NOMO-1 treated with DMSO at 0.1 percent for 48 hours (cell line): ENCODE measurements around the gene RAP1GAP.
A peak's percentile ranks its signal among the peaks of the same experiment; 100 is the strongest.

ENCODE experiments used
- DNase-seq: peaks from one replicate; lab custom pipeline; 2025; ENCODE audit not compliant: unreplicated experiment; lab: John Stamatoyannopoulos, UW

The RAP1GAP gene

DNA sequence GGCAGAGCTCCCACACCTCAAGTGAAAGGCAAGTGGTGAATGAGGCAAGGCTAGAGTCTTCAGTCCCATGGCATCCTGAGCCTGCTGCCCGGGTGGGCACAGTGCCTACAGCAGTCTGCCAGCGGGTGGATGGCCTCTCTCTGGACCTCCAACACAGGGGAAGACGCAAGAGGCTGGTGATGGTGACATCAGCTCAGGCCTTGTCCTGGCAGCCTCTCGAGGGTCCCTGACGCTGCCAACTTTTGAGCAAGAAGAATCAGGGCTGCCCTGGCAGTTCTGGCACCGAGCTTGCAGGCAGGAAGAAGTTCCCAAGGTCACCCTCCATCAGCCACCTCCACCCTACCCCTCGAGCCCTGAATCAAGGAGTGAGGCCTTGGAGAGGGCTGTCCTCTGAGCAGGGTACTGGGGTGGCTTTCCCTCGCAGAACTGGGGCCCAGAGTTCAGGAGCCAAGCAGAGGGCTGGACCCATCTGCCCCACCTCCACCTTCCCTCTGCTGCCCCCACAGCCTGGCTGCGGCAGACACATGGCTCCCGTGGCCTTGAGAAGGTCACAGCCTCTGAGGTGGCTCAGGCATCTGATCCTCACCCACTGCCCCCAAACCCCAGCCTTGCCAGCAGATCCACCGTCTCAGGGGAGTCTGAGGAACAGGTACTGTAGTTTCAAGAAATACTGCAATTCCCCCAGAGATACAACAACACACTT, 5.8 kb downstream of the RAP1GAP start:
- DNase-seq = no peak

DNA sequence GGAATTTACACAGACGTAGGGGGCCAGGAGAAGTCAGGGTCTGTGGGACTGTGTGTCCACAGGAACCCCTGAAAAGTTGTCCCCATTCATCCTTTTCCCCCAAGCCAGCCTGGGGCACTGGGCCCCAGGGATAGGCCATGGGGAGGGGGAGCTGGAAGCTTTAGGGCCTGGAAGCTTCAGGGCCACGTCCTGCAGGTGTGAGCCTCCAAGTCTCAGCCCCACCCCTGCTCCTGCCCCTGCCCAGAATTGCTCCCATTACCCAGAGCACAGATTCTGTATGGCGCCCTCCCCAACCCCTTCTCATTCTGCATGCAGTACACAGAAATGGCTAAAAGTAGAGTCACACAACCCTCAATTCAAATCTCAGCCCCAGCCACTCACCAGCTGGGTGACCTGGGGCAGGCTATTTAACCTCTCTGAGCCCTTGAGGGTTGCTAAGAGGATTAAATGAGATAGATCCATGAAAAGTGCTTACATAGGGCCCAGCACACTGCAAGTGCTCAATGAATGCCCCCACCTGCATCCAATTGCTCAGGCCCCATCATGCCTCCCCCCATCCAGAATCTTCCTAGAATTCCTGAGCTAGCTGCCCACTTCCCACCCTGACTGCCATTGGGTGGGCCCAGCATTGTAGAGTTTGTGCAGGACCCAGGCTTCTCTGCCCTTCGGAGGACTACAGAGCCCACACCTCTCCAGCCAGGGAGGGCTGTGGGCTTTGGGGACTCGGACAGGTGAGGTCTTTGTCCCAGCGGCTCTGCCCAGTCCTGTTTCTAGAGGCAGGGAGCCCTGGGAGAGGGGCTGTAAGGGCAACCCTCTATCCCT, 6.5 kb downstream of the RAP1GAP start:
- no peak for DNase-seq

- DNase-seq = no peak
These were observed 7.3 kb downstream of the RAP1GAP start for GRCh38 chr1:21661886-21662285.

- no peak for DNase-seq
These were observed 9.2 kb downstream of the RAP1GAP start for GRCh38 chr1:21659924-21660326.

GRCh38 chr1:21659099-21659923, 9.8 kb downstream of the RAP1GAP start:
- DNase-seq = peak; percentile 72

GRCh38 chr1:21657456-21658190, 11.5 kb downstream of the RAP1GAP start:
- DNase-seq = no peak

- no peak for DNase-seq
These were observed 13.4 kb downstream of the RAP1GAP start for GRCh38 chr1:21655748-21656147.

GRCh38 chr1:21655259-21655658, 13.9 kb downstream of the RAP1GAP start:
- no peak for DNase-seq

DNA sequence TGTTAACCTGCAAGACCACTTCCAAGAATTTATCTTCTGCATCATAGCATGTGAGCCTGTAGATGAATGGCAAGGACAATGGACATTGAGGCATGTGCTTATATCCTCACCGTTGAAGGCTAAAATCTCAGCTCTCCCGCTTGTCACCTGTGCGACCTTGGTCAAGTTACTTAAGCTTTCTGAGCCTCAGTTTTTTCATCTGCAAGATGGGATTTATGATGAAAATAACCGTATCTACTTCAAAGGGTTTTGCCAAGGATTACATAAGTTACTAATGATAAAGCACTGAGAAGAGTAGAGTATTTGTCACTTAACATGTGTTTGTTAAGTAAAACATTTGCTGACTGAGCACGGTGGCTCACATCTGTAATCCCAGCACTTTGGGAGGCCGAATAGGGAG, 14.9 kb downstream of the RAP1GAP start:
- no peak for DNase-seq

DNA sequence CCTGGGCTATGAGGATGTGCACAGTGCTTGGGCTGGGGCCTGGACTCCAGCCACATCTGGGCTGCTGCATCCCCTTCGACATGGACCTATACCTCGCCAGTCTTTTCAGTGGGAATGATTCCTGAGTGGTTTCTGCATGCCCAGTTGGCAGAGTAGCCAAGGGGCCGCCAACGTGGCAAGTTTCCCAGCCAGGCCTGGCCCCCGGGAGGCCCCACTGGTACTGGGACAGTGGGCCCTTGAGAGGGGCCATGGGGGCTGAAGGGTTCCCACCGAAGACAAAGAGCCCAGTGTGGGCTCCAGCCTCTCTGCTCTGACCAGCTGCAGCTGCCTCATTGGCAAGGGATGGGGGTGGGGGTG, 15.4 kb downstream of the RAP1GAP start:
- DNase-seq = no peak

GRCh38 chr1:21652937-21653743, 16.0 kb downstream of the RAP1GAP start:
- DNase-seq = no peak

DNA sequence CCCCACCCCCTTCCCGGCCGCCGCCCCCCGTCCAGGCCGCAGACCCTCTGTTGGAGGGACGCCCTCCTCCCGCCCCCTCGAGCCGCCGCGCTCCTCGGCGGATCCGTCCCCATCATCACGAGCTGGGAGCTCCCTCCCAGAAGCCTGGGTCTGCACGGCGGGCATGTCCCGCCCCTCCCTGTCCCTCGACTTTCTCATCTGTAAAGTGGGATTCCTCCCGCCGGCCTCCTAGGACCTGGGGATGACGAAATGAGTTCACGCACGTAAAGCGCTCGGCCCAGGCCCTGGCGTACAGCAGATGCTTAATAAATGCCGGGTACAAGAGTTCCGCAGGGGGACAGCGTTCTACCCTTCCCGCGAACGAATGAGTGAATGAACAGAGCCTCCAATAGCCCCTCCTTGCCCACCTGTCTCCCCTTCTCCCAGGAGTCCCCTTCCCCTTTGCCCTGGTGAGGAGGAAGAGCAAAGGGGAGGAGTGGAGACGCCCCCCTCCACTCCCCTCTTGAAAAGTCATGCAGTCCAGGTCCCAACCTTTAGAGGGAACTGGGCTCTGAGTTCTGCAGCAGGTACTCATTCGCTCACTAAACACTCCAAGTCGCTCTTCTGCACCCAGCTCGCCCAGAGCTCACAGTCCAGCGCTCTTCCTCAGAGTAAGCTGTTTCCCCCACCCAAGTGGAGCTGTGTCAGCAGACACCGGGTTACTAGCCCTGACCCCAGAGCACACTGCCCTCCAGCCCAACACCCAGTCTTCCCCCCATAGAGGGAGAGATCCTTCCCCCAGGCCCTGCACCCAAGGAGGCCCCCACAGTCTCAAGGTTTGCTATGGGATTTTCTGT, 16.8 kb downstream of the RAP1GAP start:
- DNase-seq = no peak

- DNase-seq = no peak
These were observed 17.7 kb downstream of the RAP1GAP start for GRCh38 chr1:21651214-21652042.

DNA sequence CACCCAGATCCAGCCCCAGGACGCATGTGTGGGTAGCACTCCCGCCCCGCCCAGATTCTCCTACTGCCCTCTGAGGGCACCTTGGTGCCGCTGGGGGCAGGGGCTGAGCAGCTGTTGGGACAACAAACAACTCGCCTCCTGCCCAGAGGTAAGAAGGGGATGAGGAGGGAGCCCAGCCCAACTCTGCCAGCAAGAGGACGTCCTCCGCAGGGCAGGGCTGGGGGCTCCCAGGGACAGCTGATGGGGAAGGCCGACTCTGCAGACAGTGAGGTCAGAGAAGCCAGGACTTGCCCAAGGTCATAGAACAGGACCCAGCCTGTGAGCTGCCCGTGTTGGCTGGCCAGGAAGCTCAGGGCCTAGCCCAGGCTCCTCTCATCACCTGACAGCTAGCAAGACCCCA, 18.8 kb downstream of the RAP1GAP start:
- DNase-seq = no peak

DNA sequence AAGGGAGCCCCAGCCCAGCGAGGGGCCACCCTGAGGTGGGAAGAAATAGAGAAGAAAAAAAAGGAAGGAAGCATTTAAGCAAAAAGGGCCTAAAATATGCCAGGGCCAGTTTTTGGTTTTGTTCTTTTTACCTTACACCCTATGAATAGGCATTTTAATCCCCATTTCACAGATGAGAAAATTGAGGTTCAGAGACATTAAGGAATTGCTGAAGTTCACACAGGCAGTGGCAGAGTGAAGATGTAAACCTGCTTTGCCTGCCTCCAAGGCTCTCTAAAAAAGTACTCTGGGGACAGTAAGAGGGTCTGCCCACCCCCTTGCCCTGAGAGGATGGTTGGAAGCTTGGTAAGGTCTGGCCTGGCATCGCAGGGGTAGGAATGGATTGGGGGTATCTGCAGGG, 19.8 kb downstream of the RAP1GAP start:
- DNase-seq = no peak

DNA sequence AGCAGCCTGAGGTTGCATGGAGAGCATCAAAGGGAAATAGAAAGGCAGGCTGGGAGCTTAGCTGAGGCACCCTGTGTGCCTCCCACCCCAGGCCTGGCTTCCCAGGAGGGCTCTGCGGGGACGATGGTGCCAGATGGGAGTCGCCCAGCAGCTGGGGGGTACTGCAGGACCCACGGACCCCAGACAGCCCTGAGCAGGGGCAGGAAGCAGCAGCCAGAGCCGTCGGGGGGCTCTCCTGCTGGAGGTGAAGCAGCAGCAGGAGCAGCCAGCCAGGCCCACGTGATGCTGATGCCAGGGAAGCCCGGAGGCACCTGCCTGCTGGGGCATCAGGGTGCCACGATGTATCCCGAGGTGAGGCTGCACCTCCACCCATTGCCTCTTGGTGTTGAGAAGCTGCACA, 20.4 kb downstream of the RAP1GAP start:
- no peak for DNase-seq

DNA sequence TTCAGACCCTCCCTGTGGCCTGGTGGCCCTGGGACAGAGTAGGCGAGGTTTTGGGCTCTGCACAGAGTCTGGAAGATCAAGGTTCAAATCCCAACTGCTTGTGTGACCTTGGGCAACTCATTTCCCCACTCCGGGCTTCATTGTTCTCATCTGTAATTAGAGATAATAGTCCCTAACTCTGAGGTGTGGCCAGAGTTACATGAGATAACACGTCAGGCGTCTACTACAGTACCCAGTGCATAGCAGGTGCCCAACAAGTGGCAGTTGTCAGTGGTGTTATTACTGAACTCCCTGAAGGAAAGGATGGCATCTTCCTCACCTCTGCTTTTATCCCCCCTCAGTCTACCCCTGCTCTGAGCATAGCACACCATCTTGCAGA, 20.8 kb downstream of the RAP1GAP start:
- no peak for DNase-seq
